Astrocyte (in vitro differentiated cells and primary cell): ENCODE data around the gene AIFM3. TPM values are rescaled to one million over a fixed set of nuclear protein-coding genes. Genes with fewer than 3 reads are reported as not detected.
A peak's percentile ranks its signal among the peaks of the same experiment; 100 is the strongest.

ENCODE experiments used
- DNase-seq: peaks from one replicate; pipeline ENCODE4 v3.0.0-alpha.2; 2010; ENCODE audit warnings: low read depth
- FAIRE-seq: peaks from 2 replicates; lab custom pipeline; 2011; peaks lifted over from hg19 to GRCh38; lab: Jason Lieb, UNC
- H2AFZ ChIP-seq: 2 replicates; pipeline ENCODE4 v1.6.0; 2012; ENCODE audit warnings: low read depth, low read length, inconsistent platforms
- H3K27ac ChIP-seq: 2 replicates; pipeline ENCODE4 v1.5.1; 2011; ENCODE audit warnings: low read depth, low read length, inconsistent platforms
- H3K27me3 ChIP-seq: 2 replicates; pipeline ENCODE4 v1.6.0; 2011; ENCODE audit warnings: low read length, inconsistent platforms; ENCODE audit not compliant: insufficient read depth
- H3K36me3 ChIP-seq: 2 replicates; pipeline ENCODE4 v1.5.1; 2011; ENCODE audit warnings: low read length, inconsistent platforms; ENCODE audit not compliant: insufficient read depth
- H3K4me1 ChIP-seq: 2 replicates; pipeline ENCODE4 v1.5.1; 2011; ENCODE audit warnings: low read length, inconsistent platforms; ENCODE audit not compliant: insufficient read depth
- H3K4me2 ChIP-seq: 2 replicates; pipeline ENCODE4 v1.6.0; 2012; ENCODE audit warnings: low read length, inconsistent platforms
- H3K4me3 ChIP-seq: 2 replicates; pipeline ENCODE4 v1.5.1; 2011; ENCODE audit warnings: low read depth, mild to moderate bottlenecking, low read length, inconsistent platforms; ENCODE audit not compliant: insufficient read depth
- H3K79me2 ChIP-seq: 2 replicates; pipeline ENCODE4 v1.6.0; 2012; ENCODE audit warnings: mild to moderate bottlenecking, low read length, inconsistent platforms; ENCODE audit not compliant: insufficient read depth
- H3K9ac ChIP-seq: 2 replicates; pipeline ENCODE4 v1.6.0; 2012; ENCODE audit warnings: mild to moderate bottlenecking, low read length, inconsistent platforms
- H3K9me3 ChIP-seq: 2 replicates; pipeline ENCODE4 v1.5.1; 2012; ENCODE audit warnings: low read depth, mild to moderate bottlenecking, low read length, inconsistent platforms; ENCODE audit not compliant: insufficient read depth
- H4K20me1 ChIP-seq: 2 replicates; pipeline ENCODE4 v1.6.0; 2012; ENCODE audit warnings: low read length, inconsistent platforms; ENCODE audit not compliant: insufficient read depth
- H3K27ac Mint-ChIP-seq: one replicate; pipeline ENCODE4 v1.8.0; 2021; ENCODE audit warnings: mild to moderate bottlenecking, mixed read lengths; ENCODE audit not compliant: unreplicated experiment
- H3K27me3 Mint-ChIP-seq: one replicate; pipeline ENCODE4 v1.8.0; 2021; ENCODE audit warnings: low read depth, mixed read lengths; ENCODE audit not compliant: unreplicated experiment
- H3K36me3 Mint-ChIP-seq: one replicate; pipeline ENCODE4 v1.8.0; 2021; ENCODE audit warnings: low read depth, mixed read lengths; ENCODE audit not compliant: unreplicated experiment
- H3K4me1 Mint-ChIP-seq: one replicate; pipeline ENCODE4 v1.8.0; 2021; ENCODE audit warnings: low read depth, mixed read lengths; ENCODE audit not compliant: unreplicated experiment
- H3K4me3 Mint-ChIP-seq: one replicate; pipeline ENCODE4 v1.8.0; 2021; ENCODE audit warnings: mild to moderate bottlenecking, moderate library complexity, mixed read lengths; ENCODE audit not compliant: unreplicated experiment
- H3K9me3 Mint-ChIP-seq: one replicate; pipeline ENCODE4 v1.8.0; 2021; ENCODE audit warnings: mild to moderate bottlenecking, mixed read lengths; ENCODE audit not compliant: unreplicated experiment
- CTCF ChIP-seq: IDR thresholded peaks from 2 replicates; pipeline ENCODE4 v1.5.1; 2011; ENCODE audit warnings: low read depth, mild to moderate bottlenecking, inconsistent platforms, low read length, moderate library complexity; ENCODE audit not compliant: insufficient read depth
- EZH2 ChIP-seq: IDR thresholded peaks from 2 replicates; pipeline ENCODE4 v1.6.1; 2012; ENCODE audit warnings: mild to moderate bottlenecking, low read length, inconsistent platforms; ENCODE audit not compliant: insufficient read depth
- total RNA-seq: library from RNA; stranded (reverse); gene quantifications from 2 replicates; pipeline ENCODE4 v1.2.1, GENCODE V29; 2021

Gene AIFM3
- total RNA-seq, 1 donor from 2014 or later: 0.48 TPM

- Histone ChIP-seq H3K36me3 (peaks cover 32% of the 10 kb centered on the region), H3K27ac (no peak overlapping the region), H3K27me3 (no peaks in the 10 kb centered on the region), H3K4me2 (no peak overlapping the region), H3K9ac (no peak overlapping the region), H3K79me2 (peaks cover 48% of the 10 kb centered on the region), H4K20me1 (peaks cover 69% of the 10 kb centered on the region), H2AFZ (no peak overlapping the region), H3K4me1 (peaks cover 14% of the 10 kb centered on the region), H3K9me3 (no peaks in the 10 kb centered on the region), H3K4me3 (no peak overlapping the region)
- Mint-ChIP-seq H3K4me3 (no peak overlapping the region), H3K27ac (no peak overlapping the region), H3K36me3 (peaks cover 7% of the 10 kb centered on the region), H3K27me3 (no peaks in the 10 kb centered on the region), H3K4me1 (peaks cover 29% of the 10 kb centered on the region), H3K9me3 (no peaks in the 10 kb centered on the region)
- FAIRE-seq: no peak
- DNase-seq: no peak
- TF ChIP-seq CTCF (no peak), EZH2 (no peak)
Measured at GRCh38 chr22:20953342-20953608, 13.8 kb upstream of the AIFM3 start.

GRCh38 chr22:20953668-20954500, 13.2 kb upstream of the AIFM3 start:
- H3K9me3 Mint-ChIP-seq: no peaks in the 10 kb centered on the region
- no peak overlapping the region for H2AFZ ChIP-seq
- no peak overlapping the region for H3K4me3 Mint-ChIP-seq
- FAIRE-seq (no peak), DNase-seq (no peak)
- no peak overlapping the region for H3K27ac ChIP-seq
- H3K27ac Mint-ChIP-seq: peak overlapping the region; percentile 36
- H3K4me3 ChIP-seq: no peak overlapping the region
- peaks cover 7% of the 10 kb centered on the region for H3K36me3 Mint-ChIP-seq
- peaks cover 63% of the 10 kb centered on the region for H4K20me1 ChIP-seq
- H3K9ac ChIP-seq: no peak overlapping the region
- H3K4me1 Mint-ChIP-seq: peaks cover 29% of the 10 kb centered on the region
- no peak overlapping the region for H3K4me2 ChIP-seq
- peaks cover 42% of the 10 kb centered on the region for H3K79me2 ChIP-seq
- peaks cover 32% of the 10 kb centered on the region for H3K36me3 ChIP-seq
- peaks cover 14% of the 10 kb centered on the region for H3K4me1 ChIP-seq
- no peaks in the 10 kb centered on the region for H3K27me3 ChIP-seq
- no peaks in the 10 kb centered on the region for H3K27me3 Mint-ChIP-seq
- no peaks in the 10 kb centered on the region for H3K9me3 ChIP-seq
- TF ChIP-seq CTCF (no peak), EZH2 (no peak)

GRCh38 chr22:20955548-20955947, 11.5 kb upstream of the AIFM3 start:
- DNase-seq (no peak), FAIRE-seq (no peak)
- peaks cover 46% of the 10 kb centered on the region for H4K20me1 ChIP-seq
- Mint-ChIP-seq H3K27ac (no peak overlapping the region), H3K36me3 (peaks cover 7% of the 10 kb centered on the region), H3K9me3 (no peaks in the 10 kb centered on the region), H3K4me3 (no peak overlapping the region), H3K27me3 (no peaks in the 10 kb centered on the region), H3K4me1 (peaks cover 23% of the 10 kb centered on the region)
- peaks cover 27% of the 10 kb centered on the region for H3K79me2 ChIP-seq
- H3K4me1 ChIP-seq: peaks cover 14% of the 10 kb centered on the region
- no peaks in the 10 kb centered on the region for H3K27me3 ChIP-seq
- H3K4me2 ChIP-seq: no peak overlapping the region
- H3K27ac ChIP-seq: no peak overlapping the region
- peaks cover 26% of the 10 kb centered on the region for H3K36me3 ChIP-seq
- no peak overlapping the region for H3K9ac ChIP-seq
- no peak overlapping the region for H3K4me3 ChIP-seq
- TF ChIP-seq CTCF: no peak
- TF ChIP-seq EZH2: no peak
- H2AFZ ChIP-seq: no peak overlapping the region
- H3K9me3 ChIP-seq: no peaks in the 10 kb centered on the region
